HG02763 (cell line): ENCODE results near the gene JAG2.

Source experiments
- ATAC-seq: cut with Tn5 transposase; IDR thresholded peaks from one replicate; pipeline ENCODE4 v1.9.1; 2021; ENCODE audit warnings: mild to moderate bottlenecking, moderate library complexity; ENCODE audit not compliant: unreplicated experiment

Gene JAG2

DNA sequence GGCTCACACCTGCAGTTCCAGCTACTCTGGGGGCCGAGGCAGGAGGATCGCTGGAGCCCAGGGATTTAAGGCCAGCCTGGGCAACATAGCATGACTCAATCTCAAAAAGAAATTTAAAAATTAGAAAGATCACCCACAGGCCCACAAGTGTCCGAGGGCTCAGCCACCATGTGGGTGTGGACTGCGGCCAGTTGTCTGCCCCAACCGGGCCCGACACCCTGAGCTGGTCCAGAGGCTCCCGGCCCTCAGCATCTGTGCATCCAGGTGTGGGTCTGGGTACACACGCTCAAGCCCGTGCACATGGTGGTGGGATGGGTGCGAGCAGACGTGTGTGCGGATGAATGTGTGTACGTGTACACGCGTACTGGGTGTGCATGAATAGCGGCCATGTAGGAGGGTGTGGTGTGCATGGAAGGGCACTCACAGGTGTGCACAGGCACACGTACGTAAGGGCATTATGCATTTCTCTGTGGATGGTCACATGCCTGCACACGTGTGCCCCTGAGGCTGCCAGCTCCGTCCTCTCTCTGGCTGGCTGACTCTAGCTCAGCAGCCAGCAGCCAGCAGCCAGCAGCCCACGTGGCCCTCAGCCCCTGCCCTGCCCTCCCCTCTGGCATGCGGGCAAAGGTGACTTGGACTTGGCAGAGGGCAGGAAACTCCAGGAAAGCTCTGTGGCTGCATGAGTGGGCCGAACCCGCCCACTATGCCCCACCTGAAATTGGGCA, 35.8 kb upstream of the JAG2 start:
- no peak for ATAC-seq

DNA sequence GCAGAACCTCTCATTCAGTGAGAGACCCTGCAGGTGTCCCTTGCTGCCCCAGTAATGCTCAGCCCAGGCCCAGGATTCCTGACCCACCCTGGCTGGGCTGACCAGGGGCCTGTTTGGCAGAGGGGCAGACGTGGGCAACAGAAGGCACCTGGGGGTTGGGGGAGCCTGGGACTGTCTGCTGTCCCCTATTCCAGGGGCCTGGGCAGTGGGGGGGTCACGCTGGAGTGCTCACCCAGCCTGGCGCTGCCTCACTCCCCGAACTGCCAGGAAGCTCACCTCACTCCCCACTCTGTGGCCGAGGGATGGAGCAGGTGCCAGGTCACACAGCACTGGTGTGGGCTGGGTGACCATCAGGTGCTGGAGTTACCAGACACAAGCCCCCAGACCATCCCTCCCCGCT, 35.1 kb upstream of the JAG2 start:
- no peak for ATAC-seq

DNA sequence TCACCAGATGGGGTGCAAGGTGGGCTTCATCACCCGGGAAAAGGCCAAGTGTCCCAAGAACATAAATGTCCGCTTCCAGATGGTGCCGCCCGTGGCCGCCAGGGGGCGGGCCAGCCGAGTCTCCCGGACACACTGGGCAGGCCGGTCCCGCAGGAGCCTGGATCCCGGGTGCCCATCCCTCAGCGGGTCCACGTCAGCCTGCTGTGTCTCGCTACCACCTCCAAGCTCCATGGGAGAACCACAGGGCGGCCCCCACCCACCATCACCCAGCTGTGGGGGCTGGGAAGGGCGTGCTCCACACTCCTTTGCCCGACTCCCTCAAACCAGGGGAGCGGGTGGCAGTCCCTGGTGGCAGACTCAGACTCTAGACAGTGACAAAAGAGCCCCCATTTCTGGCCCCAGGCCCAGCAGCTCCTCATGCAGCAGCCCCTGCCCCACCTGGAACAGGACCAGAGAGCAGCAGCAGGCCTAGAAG, 34.5 kb upstream of the JAG2 start:
- no peak for ATAC-seq

DNA sequence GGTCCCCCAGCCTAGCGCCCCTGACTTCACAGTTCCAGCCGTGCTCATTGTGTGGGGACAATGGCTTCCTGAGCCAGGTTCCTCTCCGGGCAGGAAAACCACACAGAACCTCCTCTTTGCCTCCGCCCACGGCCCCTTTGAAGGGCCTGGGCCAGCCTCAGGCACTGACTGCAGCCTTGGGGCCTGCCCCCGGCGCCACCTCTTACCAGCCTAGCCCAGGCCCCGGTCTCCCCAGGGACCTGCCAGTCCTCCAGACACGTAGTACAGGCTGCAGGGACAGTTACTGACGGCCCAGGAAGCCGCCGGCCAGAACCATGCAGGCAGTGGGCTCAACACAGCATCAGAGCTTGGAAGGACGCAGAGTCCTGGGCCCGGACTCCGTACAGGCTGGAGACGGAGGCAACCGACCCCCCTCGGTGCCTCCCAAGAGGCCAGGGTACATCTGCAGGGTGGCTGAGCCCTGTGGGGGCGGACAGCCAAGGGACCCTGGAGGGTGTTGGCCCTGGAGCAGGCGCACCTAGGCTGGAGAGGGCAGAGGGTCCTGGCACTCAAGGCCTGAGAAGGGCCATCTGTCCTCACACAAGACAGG, 33.4 kb upstream of the JAG2 start:
- no peak for ATAC-seq

DNA sequence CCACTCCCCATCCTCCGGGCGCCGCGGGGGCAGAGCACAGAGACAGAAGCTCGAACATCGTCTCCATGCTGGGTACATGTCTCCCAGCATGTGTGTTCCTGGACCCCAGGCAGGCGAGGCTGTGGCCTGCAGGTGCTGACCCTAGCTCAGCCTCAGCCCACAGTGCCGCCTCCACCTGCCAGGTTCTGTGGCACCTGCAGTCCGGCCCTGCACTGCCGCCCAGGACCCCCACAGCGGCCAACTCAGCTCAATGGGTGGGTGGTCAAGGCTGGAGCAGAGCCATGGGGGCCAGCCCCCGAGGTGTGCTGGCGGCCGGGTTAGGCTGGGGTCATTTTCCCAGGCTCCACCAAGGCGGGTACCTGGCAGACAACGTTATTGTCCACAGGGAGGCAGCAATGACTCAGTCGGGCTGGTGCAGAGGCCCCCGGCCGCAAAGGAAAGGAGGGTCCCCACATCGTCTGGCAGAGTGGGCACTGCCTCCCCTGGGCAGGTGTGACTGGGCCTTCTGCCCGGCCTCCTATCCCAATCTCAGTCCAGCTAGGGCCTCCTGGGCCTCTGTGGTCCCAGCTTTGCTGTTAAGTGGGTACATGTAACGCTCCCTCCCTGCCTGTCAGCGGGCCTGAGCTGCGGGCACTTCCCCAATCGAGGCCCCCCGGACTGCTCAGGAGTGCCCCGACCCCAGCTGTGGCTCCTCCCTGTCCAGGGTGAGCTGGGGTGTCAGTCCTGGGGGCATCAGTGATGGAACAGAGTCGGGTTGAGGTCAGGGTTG, 32.8 kb upstream of the JAG2 start:
- no peak for ATAC-seq

DNA sequence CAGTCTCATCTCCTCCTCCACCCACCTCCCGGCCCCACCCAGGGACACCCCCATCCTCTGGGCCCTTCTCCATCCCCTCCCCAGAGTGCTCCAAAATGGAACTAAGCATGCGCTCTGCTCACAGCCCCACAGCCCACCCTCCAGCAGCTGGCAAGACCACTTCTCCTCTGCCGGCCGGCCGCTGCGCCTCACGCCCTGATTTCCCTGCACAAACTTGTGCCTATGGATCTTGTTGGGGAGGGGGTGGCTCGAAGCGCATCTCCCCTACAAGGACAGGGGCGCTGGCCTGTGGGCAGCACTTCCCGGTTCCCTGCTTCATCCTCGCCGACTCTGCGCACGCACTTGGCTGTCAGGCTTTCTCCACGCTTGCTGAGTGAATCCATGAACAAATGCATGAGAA, 32.1 kb upstream of the JAG2 start:
- no peak for ATAC-seq

DNA sequence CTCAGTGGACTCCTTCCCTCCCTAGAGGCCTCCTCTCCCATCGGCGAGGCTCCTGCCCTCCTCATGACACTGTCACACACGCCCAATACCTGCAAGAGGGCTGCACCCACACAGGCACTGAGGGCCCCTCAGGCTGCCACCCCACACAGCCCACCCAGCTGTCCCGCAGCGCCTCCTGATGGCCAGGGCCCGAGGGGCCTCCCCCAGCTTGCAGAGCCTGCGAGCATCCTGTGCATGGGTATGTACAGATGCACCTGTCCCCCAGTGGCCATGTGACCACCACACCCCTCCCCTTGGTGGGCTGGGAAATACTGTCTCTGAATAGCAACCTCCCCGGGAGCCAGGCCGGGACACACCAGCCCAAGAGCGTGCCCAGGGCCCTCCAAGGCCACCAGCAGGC, 31.5 kb upstream of the JAG2 start:
- no peak for ATAC-seq

DNA sequence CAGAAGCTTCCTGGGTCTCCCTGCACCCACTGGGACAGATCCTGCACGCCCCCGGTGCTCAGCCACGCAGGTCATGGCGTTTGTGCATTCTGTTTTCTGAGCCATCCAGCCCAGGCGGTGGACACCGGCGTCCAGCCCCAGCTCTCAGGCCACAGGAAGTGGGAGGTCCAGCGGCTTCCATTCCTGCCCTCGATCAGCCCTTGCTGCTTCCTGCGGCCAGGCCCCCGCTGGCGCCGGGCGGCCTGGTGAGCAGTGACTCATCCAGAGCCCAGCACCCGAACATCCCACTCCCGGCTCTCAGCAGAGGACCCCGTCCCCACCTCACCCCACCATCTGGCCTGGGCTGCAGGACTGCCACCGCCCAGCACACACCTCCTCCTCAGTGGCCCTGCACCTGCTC, 30.5 kb upstream of the JAG2 start:
- no peak for ATAC-seq

DNA sequence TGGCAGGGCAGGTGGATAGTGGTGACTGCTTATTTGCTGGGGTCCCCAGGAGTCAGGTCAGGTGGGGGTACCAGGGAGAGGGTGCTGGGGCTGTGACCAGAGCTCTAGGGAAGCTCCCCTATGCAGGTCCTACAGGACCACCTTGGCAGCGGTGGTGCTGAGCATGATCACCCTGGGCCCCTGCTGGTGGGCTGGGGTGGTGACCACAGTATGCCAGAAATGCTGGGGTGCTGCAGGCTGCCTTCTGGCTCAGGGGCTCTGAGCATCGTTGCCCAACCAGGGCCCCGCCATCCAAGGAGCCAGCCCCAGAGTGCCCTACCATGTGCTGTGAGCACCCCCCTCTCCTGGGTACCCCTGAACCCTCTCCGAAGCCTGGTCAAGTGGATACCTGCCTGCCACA, 30.0 kb upstream of the JAG2 start:
- no peak for ATAC-seq

DNA sequence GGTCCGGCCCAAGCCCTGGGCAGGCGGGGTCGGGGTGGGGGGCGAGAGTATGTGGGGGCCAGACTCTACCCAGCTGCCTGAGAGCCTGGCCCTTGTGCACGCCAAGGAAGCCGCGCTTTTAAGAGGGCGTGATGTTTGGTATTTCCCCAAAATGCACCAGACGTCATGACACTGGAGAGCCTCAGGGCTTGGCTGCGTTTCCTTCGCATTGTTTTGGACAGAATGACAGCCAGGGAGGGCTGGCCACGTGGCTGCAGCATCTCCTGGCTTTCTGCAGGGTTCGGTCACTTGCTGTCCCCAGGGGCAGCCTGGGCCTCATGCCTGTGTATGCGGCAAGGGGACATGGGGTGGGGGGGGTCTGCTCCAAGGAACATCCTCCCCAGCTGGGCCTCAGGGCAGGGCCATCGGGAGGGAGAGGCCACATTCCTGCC, 28.6 kb upstream of the JAG2 start:
- no peak for ATAC-seq

DNA sequence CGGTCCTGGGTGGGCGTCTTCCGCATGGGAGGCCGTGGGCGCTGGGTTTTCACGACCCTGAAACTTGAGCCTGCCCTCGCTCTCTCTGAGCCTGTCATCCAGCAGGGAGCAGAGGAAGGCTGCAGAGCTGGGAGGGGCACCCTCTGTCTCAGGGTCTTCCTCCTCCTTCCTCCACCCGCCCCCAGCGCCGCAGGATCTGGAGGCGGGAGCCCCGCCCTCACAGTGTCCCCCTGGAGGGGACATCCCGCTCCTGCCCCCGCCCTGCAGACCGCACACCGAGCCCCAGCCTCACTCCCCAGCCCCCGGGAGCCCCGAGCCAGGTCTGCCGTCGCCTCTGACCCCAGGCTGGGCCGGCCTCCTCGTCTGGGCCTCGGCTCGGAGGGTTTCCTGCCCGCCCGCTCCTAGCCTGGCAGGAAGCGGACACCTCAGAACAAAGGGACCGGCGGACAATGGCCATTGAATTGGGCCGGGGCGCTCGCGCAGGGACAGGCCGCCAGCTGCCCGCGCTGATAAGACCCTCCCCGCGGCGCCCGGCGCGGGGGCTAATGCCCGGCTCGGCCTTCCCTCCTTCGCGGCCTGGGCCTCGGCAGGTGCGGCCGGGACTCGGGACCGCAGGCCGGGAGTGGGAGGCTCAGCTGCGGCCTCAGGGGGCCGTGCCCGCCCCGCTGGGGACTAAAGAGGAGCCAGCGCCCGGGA, 27.8 kb upstream of the JAG2 start:
- ATAC-seq, result no peak

DNA sequence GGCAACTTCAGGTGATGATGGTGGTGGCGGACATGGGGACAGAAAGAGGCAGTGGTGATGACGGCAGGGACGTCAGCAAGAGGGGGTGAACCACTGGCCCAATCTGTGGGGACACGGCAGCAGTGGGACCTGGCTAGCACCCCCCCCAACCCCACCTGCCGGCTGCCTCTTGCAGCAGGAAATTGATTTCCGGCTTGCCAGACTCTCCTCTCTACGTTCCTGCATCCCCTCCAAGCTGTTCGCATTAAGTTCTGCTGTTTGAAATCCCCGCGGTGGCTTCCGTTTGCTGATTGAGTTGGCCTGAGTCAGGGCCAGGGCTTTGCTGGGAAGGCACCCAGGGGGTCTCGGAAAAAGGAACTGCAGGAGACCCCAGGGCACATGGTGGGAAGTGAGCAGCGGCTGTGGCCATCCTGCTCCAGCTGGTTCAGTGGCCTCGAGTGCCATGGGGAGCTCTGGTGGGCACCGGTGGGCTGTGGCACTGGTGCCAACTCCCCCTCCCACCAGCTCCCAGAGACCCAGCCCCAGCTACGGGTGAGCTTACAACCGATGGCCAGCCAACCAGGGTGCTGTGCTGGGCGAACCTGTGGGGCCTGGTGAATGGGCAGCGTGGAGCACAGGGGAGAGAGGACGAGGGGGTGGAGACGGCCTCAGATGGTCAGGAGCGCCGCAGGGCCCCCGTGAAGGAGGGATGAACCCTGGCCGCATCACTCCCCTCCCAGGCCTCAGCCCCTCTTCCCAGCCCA, 27.1 kb upstream of the JAG2 start:
- no peak for ATAC-seq

DNA sequence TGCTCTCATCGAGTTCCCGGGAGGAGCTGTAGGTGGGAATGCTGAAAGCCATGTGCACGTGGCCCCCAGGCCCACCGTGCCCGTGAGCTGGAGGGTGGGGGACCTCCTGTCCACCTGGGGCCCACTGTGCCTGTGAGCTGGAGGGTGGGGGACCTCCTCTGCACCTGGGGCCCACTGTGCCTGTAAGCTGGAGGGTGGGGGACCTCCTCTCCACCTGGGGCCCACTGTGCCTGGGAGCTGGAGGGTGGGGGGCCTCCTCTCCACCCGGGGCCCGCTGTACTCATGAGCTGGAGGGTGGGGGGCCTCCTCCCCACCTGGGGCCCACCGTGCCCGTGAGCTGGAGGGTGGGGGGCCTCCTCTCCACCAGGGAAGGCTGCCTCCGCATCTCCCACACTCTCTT, 26.5 kb upstream of the JAG2 start:
- ATAC-seq, result no peak

DNA sequence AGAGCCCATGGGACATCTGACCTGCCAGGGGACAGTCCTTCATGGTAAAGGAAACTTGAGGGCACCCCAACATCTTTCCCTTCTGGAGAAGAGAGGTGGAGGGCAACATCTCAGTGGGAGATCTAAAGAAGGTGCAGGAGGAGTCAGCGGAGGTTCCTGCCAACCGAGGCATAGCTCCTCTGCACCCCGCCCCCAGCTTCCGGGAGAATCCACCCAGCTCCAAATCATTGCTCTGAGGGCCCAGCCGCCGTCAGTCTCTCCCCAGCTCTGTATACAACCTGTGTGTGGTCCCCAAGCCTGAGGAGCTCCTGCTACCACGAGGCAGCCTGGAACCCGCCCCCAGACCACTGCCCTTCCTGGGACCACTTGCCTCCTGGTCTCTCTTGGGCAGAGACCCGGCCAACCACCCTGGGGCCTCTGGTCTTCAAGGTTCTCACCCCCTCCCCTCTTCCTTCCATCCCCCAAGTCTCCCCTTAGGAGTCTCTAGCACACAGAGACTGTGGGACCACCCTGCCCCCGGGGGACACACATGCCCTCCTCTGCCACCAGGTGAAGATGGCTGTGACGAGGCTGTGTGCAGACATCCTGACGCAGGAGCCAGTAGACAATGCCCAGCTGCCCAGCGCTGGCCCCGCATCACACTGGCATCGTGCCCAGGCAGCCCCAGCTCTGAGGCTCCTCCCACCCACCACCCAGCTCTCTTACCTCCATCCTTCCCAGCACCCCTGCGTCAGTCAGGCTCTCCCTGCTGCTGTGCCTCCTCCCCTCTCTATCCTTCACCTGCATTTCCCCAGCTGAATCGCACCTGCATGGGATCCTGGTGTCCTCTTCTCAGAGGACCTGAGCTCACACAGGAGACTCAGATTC, 25.6 kb upstream of the JAG2 start:
- no peak for ATAC-seq

DNA sequence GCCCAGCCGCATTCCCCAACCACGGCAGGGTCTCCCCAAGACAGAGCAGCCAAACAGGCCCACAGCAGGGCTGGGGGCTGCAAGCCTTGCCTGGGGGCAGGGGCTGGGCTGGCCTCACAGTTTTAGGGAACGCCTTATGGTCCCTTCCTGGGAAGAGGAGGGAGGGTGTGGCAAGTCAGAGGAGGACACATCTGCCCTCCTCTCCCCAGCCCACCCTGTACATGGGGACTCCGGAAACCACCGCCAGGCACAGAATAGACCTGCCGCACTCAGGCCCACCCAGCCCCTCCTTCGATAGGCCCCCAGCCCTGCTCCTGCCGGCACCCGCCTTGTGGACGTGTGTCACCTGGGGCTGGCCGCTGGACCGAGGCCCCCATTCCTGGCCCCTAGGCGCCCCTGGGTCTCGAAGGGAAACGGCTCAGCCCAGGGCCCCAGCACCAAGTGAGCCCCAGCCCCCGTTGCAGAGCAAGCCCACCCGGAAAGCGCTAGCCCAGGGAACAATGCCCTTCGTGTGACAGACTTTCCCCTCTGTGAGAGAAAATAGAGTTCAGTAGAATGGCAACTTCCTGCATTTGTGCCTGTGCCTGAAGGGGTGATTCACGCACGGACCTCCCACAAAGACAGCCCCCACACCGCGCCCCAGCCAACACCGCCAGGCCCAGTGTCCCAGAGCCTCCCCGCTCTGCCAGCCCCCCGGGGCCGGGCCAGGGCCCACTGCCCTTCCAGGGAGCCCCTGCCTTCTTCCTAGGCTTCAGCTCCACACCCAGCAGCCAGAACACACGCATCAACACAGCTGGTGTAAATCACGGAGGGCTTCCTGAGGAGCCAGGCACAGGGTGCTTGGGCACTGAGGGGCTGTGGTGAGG, 24.5 kb upstream of the JAG2 start:
- ATAC-seq, result no peak

DNA sequence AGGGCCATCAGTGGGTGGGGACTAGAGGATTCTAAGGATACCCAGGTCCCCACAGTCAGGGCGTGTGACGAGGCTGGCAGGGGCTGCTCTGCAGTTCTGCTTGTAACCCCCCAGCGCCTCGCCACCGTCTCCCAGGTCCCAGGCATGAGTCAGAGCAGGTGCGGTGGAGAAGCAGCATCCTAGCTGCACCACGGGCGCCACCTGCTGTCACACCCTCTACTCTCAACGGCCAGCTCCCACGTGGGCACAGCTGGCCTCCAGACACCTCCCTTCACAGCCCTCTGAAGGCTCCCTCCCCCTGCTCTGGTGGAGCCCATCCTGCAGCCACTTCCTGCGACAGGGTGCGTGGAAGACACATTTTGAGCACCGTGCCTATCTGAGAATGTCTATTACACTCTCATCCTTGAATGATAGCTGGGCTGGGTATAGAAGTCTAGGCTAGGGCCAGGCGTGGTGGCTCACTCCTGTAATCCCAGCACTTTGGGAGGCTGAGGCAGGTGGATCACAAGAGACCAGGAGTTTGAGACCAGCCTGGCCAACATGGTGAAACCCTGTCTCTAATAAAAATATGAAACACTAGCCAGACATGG, 19.5 kb upstream of the JAG2 start:
- ATAC-seq, result no peak

DNA sequence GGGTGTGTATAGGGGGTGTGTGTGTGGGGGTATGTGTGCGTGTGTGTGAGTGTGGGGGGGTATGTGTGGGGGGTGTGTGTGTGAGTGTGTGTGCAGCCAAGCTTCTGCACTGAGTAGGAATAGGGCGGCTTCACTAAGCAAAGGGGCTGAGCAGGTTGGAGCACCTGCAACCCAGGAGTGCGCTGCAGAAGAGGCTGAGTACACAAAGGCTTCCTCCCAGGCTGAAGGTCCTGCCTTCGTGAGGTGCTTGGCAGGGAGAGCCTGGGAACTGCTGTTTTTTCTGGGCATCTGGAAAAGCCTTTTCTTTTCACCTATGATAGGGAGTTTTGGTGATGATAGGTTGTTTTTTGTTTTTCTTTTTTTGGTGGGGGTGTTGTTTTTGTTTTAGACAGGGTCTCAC, 18.5 kb upstream of the JAG2 start:
- ATAC-seq, result no peak

DNA sequence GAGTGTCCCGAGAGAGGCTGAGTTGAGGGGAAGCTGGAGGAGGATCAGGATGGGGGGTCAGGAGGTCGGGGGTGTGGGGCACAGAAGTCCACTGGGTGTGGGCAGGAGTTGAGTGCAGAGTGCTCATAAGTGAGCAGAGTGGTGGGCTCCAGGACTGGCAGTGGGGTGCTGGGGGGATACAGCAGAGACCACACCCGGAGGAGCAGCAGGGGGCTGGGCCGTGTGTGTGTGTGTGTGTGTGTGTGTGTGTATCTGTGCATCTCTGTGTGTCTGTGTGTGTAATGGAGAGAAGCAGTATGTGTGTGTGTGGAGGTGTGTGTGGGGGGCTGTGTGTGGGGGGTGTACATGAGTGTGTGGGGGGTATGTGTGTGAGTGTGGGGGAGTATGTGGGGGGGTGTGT, 17.4 kb upstream of the JAG2 start:
- ATAC-seq, result no peak

DNA sequence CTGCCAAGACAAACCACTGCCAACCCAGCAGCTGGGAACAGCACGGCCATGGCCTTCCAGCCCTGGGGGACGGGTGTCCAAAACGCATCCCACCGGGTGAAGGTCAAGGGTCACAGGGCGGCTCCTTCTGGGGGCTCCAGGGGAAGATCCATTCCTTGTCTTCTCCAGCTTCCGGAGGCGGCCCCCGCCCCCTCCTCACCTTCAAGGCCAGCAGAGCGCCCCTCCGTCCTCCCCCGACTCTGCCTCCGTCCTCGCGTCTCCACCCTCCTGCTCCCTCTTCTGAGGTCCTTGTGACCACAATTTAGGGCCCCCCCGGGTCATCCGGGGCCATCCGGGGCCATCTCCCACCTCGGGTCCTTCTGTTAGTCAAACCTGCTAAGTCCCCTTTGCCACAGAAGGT, 16.4 kb upstream of the JAG2 start:
- no peak for ATAC-seq
